M059J (cell line): ENCODE measurements around the gene TNS3. TPM values are rescaled to one million over a fixed set of nuclear protein-coding genes. Genes with fewer than 3 reads are reported as not detected.

ENCODE experiments used
- DNase-seq: peaks from one replicate; pipeline ENCODE4 v3.0.0-alpha.2; 2012; ENCODE audit warnings: low read depth
- total RNA-seq: library from RNA; depleted of rRNA; stranded (reverse); fragments of >200 nt; shearing (Covaris generic); gene quantifications from 2 replicates; pipeline ENCODE4 v1.2.3, GENCODE V29; 2014

The TNS3 gene
- total RNA-seq, 1 experiment from 2014 or later: 115 TPM

- DNase-seq: no peak
Observed at GRCh38 chr7:47525066-47525623, 56.8 kb downstream of the TNS3 start.

DNA sequence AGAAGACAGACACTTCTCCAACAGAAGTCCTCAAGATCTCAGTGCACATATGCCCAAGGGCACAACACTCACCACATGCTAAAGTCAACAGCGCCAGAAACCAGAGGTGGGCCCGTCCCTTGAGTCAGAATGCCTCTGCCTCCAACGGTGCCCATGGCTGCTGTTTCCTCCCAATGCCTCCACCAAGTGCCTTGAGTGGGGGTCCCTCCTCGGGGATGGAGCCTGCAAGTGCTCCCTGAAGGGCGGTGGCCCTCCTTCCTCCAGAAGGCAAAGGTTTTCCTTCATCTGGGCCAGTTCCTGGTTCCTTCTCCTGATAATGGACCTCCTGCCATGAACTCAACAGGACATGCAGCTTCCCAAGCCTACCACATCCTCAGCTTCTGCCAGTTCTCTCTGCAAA lies 58.5 kb downstream of the TNS3 start:
- DNase-seq: no peak

DNA sequence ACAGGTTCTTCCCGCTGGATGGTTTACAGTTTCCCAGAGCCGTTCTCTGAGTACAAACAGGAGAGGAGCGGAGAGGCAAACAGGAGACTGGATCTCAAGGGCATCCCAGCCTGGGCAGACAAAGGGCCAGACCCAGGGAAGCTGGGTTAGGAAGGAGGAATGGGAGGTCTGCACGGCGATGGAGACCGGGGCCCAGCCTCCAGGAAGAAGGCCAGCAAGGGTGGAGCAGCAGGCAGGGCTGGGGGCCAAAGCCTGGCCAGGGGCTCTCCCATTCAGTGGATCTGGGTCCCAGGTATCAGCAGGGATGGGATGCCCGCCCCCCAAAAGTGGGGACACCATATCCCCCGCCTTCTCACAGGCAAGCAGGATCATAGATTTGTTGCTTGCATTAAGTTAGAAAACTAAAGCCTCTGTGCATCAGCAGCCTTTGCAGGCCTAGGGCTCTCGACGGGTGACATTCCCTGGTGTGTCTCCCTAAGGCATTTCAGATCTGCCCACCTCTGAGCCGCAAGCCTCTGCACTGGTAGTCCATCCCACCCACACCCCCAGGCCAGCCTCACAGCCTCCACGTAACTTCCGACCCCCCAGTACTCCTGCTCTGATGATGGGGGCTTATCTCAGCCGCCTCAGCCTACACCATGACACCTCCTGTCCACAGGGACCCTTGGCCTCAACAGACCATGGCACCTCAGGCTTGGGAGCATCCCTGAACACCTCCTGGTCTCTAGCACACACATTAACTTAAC lies 59.9 kb downstream of the TNS3 start:
- no peak for DNase-seq

- DNase-seq: no peak
Observed at GRCh38 chr7:47521011-47521795, 60.7 kb downstream of the TNS3 start.

DNA sequence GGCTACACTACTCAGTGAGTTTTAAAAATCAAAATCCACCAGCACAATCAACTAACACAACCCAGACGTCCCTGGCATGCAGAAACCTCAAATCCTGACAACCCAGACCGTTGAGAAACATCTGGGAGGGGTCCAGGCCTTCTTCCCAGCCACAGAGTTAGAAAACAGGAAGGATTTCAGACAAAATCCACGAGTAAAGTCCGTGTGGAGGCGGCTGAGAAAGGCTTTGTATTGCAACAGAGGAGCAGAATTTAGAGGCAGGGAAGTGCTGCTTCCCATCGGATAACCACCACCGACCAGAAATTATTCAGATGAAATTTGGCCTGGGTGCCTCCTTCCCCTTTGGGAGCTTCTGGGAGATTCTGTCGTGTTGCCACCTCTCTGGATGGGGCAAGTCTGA lies 61.5 kb downstream of the TNS3 start:
- no peak for DNase-seq

DNA sequence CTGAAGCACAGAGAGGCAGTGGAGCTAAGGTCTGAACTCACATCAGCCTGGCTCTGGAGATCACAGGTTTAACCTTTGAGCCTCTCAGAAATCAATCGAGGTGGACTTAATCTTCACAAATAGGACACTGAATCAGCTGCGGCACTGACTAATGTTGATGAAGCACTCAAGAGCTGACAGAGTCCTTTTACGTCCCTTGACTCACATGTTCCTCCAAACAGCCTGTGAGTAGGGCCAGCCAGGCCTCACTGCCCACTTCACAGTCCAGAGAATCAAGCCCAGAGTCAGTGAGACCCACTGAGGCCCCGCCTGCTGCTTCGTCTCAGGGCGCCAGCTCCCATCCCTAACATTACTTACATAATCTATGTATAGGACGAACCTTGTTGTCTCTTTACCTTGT lies 63.1 kb downstream of the TNS3 start:
- peak; percentile 63 for DNase-seq

- DNase-seq: no peak
Observed at GRCh38 chr7:47517821-47518480, 64.0 kb downstream of the TNS3 start.

DNA sequence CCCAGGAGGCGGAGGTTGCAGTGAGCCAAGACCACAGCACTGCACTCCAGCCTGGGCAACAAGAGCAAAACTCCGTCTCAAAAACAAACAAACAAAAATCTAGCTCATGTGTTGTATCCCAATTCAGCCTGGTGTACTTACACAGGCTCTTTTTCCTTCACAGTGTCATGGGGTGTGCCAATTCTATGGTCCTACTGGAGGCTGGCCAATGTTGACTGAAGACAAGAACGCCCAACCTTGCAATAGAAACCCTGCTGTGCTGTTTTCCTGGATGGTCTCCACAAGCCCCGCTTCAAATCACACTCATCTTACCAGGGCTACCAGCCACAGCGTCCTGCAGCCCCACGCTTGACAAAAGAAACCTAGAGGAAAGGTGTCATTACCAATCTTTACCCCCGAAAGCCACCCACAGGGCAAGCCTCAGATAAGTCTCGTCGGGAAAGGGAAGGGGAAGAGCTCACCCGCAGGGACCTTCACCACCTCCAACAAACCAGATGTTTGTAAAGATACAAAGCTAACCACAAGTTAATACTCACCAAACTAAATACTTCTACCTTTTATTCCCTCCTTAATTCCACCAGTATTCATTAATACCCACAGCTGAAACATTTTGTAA lies 64.8 kb downstream of the TNS3 start:
- no peak for DNase-seq

- no peak for DNase-seq
Observed at GRCh38 chr7:47516386-47516785, 65.5 kb downstream of the TNS3 start.

DNA sequence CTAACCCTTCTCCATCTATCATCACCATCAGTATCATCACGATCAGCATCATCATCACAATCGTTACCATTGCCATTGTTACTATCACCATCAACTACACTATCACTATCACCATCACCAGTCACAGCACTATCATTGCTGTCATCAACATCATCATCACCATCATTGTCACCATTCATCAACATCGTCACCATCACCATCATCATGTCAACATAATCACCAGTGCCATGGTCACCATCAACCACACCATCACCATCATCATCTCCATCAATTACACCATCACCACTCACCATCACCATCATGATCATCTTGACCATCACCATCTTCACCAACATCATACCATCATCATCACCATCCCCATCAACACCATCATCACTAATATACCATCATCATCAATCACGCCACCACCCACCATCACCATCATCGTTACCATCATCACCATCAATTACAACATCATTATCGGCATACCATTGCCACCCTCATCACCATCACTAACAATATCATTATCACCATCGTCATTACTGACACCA lies 66.5 kb downstream of the TNS3 start:
- DNase-seq: no peak

GRCh38 chr7:47514818-47515217 lies 67.1 kb downstream of the TNS3 start:
- no peak for DNase-seq

- DNase-seq: no peak
Observed at GRCh38 chr7:47514367-47514766, 67.5 kb downstream of the TNS3 start.

DNA sequence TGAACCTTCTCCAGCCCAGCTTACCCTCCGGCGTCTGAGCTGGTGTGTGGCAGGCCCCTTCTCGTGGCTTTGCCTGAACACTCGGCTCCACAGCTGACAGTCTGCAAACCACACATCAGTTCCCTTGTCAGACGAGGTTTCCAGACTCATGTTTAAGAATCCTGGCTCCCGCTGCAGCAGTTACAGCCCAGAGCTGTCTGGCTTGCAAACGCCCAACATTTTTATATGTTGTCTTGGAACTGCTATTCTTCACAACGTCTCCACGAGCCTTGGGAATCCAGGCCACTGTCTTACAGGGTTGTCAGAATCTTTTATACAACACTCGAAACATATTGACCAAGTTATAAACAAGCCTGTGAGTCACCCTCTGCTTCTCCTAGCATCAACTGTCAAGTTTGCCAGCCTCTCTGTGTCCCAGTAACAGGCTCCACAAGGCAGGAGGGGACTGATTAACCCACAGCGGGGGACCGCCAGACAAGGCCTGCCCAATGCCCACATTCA lies 68.1 kb downstream of the TNS3 start:
- peak; percentile 89 for DNase-seq

GRCh38 chr7:47512481-47513176 lies 69.3 kb downstream of the TNS3 start:
- no peak for DNase-seq

DNA sequence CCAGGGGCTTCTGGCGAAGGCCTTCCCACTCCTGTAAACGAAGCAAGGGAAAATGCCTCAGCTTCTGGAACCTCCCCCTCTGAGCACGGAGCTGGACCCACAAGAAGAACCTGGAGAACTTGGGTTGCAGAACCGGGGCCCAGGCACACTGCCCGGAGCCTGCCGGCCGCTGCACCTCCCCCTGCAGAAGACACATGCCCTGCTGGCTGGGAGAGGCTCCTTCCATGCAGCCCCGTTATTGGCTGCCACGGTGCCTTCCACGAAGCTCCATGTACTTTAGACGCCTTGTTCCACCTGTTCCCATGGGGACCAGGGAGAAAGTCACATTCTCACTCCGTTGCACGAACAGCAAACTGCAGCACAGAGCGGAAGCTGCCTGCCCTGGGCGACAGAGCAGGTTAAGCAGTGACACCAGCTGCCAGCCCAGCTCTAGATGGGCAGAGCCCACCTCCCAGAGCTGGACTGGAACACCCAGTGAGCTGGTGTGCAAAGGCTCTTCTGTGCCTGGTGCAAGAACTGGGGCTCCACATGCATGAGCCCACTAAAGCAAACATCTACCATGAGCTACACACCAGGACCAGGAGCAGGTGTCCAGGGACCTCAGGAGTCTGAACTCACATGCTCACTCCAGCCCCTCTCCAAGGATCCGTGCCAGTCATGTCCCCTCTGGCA lies 70.1 kb downstream of the TNS3 start:
- no peak for DNase-seq

DNA sequence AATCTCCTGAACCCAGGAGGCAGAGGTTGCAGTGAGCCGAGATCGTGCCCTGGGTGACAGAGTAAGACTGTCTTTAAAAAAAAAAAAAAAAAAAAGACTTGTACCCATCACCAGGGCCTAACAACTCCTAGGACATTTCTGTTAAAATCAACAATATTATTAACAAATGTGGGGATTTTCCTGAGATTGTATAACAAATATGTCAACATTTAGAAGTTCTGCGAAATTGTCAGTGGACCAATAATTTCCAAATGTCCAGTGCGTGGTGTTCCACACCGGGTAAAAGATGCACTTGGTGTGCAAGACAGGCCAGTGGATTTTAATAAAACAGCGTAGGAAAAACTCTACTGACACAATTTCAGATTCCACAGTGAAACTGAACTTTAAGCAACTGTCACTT lies 71.1 kb downstream of the TNS3 start:
- no peak for DNase-seq

DNA sequence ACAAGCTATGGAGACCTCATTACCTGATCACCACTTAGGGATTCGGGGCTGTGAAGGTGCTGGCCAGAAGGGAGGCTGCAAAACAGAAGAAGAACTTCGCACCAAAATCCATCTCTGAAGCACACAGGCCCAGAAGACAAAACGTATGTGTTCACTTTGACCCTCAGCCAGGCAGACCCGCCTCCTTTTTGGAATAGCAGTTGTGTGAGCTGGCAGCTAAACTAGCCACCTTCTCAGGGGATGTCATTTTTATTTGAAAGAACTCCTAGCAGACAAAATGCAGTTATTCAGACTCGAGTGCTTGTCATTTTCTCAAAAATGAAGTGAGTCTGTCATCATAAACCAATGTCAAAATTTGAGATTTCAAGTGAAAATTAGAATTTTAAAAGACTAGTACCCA lies 71.7 kb downstream of the TNS3 start:
- DNase-seq: no peak

DNA sequence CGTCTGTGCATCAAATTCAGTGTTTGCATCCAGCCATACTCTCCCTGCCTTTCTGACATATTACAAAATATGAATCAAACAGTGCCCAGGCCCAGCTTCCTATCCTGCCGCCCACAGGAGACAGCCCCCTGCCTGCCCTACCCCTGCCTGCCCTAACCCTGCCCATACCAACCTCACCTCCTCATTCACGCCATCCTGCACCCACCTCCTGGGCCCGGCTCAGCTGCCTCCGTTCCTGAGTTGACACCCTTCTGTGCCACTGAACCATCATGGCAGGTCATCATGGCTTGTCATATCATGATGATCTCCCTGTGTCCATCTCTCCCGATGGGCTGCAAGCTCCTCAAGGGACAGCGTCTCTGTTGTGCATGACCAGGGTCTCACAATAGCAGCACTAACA lies 72.3 kb downstream of the TNS3 start:
- no peak for DNase-seq

DNA sequence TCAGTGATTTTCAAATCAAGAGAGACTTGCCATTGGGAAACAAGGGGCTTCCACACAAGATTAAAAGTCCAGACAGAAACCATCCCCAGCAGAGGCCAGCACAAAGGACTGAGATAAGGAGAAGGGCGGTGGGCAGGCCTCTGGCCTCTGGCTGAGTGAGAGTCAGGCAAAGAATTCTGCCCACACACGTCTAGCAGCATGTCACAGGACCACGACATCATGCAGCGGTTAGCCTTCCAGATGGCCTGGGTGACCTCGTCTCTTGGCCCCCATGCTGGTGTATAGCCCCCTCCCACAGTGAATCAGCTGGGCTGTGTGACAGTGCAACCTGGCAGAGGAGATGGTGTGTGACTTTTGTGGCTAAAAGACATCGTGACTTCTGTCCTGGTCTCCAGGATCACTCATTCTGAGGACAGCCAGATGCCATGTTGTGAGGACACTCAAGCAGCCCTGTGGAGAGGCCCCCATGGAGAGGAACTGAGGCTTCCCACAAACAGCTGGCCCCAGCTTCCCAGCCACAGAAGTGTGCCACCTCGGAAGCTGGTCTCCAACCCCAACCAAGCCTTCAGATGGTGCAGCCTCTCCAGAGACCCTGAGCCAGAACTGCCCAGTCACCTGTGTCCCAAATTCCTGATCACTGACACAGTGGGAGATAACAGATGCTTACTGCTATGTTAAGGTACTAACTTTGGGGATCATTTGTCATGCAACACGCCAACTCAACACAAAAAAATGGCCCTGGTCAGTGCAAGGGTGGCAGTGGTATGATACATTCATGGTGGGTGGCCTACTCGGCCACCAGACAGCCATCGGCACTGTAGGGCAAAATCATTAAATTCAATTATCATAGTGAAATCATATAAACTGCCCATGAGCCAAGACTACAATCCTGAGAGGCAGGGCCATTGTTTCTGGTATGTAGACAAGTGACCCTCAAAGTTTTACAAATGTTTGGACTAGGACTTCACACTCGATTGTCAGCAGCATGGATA lies 73.2 kb downstream of the TNS3 start:
- no peak for DNase-seq
